GM12891 (cell line): ENCODE data around the gene ZNF101.
"Not testable (repeated sequence)": the region's sequence is repeated elsewhere in the genome, so short reads cannot be mapped to it uniquely, and the experiment has no call there.

ENCODE experiments used
- DNase-seq: peaks from one replicate; pipeline ENCODE4 v3.0.0; 2011; ENCODE audit warnings: low spot score; ENCODE audit not compliant: insufficient read length
- FAIRE-seq: peaks from 2 replicates; lab custom pipeline; 2011; peaks lifted over from hg19 to GRCh38; lab: Jason Lieb, UNC
- PAX5 ChIP-seq: IDR thresholded peaks from 2 replicates; pipeline ENCODE4 v1.6.1; 2011; ENCODE audit warnings: low read length, moderate library complexity, mild to moderate bottlenecking; ENCODE audit not compliant: insufficient read depth, severe bottlenecking
- POLR2A ChIP-seq: IDR thresholded peaks from 2 replicates; pipeline ENCODE4 v1.6.1; 2011; ENCODE audit warnings: low read depth, low read length, control low read depth
- POLR2AphosphoS5 ChIP-seq: IDR thresholded peaks from 2 replicates; pipeline ENCODE4 v1.6.1; 2011; ENCODE audit warnings: low read depth, low read length, control low read depth
- POU2F2 ChIP-seq: IDR thresholded peaks from 2 replicates; pipeline ENCODE4 v1.6.1; 2011; ENCODE audit warnings: low read depth, mild to moderate bottlenecking, control low read depth, low read length, moderate library complexity
- SPI1 ChIP-seq: IDR thresholded peaks from 2 replicates; pipeline ENCODE4 v1.6.1; 2011; ENCODE audit warnings: low read depth, low read length, control low read depth
- TAF1 ChIP-seq: IDR thresholded peaks from 2 replicates; pipeline ENCODE4 v1.6.1; 2011; ENCODE audit warnings: low read depth, low read length, control low read depth

Gene ZNF101

DNA sequence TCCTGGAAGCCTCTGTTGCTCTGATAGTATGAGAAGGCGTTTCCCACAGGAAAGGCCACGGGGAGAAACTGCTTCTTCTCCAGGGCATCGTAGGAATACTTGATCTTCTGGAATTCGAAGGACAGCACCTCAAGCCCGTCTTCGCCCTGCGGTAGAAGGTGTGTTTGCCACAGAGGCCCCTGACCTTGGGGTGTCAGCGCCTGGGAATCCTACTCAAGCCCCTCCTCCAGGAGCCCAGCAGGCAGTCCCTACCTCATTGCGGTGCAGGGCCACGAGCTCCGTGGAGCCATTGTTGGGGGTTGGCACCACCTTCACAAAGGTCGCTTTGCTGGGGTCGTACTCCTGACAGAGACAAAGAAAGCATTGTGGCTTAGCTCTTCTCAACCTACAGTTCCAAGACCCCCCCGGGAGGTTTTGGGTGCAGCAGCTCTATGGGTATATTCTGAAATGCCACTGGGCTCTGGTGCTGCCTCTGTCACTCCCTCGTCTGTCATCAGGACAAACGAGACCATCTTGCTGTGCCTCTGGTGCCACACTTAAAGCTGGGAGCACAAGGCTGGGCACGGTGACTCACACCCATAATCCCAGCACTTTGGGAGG, 8.9 kb upstream of the ZNF101 start:
- DNase-seq (no peak), FAIRE-seq (no peak)
- TF ChIP-seq SPI1 (no peak), PAX5 (no peak), POU2F2 (no peak)

DNA sequence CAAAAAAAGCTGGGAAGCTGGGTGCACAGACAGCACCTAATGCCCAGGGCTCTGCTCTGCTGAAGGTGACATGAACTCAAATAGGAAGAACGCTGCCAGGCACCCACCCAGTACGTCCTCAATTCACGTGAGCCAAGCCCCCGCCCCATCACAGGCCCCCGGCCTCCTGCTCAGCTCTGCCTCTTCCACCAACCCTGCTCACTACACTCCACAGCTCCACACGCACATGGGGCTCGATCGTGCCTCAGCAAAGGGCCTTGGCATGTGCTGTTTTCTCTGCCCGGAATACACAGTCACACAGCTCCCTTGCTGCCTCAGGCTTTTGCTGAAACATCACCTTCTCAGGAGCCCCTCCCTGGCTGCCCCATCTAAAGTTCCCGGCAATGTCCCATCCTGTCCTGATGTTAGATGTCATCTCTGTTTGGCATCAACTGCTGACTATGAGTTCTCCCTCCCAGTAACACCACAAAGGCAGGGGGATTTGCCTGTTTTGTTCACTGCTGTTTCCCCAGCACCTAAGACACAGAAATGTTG, 7.4 kb upstream of the ZNF101 start:
- no peak for DNase-seq
- no peak for TF ChIP-seq TAF1
- no peak for TF ChIP-seq SPI1
- no peak for TF ChIP-seq POLR2AphosphoS5
- TF ChIP-seq POLR2A, result no peak
- TF ChIP-seq PAX5, result no peak
- TF ChIP-seq POU2F2, result no peak
- FAIRE-seq, result no peak

DNA sequence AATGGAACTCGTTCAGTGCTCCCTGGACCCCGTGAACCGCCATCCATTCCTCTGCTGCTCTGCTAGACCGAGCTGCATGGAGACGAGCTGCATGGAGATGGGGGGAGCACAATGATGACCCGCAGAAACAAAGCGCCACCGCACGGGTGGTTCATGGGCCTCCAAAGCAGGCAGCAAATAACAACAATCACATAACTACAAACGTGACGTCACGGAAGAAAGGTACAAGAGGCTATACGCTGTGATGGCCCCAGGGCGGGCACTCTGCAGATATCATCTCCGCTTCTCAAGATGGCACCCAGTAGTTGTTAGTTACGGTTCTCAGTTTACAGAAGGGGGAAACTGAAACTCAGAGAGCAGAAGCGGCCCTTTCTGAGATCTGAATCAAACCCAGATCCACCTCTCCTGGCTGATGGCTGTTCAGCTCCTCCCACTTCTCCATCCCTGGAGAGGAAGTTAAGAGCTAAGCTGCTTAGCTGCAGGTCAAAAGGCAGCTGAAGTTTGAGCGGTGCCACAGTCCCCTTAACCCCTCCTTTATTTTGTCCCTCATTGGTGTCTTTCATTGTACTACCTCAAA, 6.9 kb upstream of the ZNF101 start:
- FAIRE-seq, result peak; percentile 95
- peak; percentile 66 for DNase-seq

DNA sequence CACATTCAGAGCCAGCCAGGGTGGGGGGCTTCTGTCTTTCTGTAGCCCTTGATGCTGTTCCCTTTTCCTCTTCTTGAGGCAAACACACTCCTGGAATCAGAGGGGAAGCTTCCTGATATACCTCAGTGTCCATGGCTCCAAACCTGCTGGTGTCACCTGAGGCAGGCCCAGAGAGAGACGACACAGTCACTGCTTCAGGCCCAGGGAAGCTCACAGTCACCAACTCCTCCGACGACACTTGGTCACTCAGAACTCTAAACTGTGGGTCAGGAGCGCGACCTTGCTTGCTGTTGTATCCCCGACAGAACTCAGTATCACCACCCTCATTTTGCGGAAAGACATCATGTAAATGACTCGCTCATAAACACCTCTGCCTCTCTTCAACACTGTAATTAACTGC, 6.3 kb upstream of the ZNF101 start:
- DNase-seq (no peak), FAIRE-seq (peak; percentile 73)
- TF ChIP-seq SPI1, result no peak
- no peak; the same call in 1 of the 2 replicates for TF ChIP-seq TAF1
- no peak for TF ChIP-seq POLR2AphosphoS5
- no peak for TF ChIP-seq POLR2A
- TF ChIP-seq POU2F2, result no peak
- no peak for TF ChIP-seq PAX5

More for the DNA sequence above, 6.9 kb upstream of the ZNF101 start:
- TF ChIP-seq SPI1 (peak; percentile 89), POLR2AphosphoS5 (peak; percentile 71), TAF1 (peak; percentile 39; the same call in 1 of the 2 replicates), POLR2A (no peak; the same call in 1 of the 2 replicates)

DNA sequence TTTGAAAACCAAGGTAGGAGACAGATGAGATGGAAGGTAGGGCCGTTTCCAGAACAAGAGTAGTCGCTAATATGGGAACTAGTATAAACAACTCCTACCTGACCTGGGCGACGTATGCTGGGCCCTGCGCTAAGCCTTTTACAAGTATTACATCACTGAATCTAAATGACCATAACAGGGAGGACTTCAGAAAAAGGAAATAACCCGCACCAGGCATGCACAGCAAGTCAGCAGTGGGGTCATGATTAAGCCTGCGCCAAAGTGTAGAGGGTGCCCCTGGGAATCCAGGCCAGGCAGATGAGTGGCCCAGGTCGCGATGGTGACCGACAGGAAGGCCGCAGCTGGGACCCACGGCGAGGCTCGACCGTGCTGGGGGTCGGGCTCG, 5.8 kb upstream of the ZNF101 start:
- DNase-seq, result no peak
- TF ChIP-seq POLR2A (no peak), TAF1 (no peak), PAX5 (no peak), POU2F2 (no peak), SPI1 (no peak), POLR2AphosphoS5 (no peak)
- no peak for FAIRE-seq

DNA sequence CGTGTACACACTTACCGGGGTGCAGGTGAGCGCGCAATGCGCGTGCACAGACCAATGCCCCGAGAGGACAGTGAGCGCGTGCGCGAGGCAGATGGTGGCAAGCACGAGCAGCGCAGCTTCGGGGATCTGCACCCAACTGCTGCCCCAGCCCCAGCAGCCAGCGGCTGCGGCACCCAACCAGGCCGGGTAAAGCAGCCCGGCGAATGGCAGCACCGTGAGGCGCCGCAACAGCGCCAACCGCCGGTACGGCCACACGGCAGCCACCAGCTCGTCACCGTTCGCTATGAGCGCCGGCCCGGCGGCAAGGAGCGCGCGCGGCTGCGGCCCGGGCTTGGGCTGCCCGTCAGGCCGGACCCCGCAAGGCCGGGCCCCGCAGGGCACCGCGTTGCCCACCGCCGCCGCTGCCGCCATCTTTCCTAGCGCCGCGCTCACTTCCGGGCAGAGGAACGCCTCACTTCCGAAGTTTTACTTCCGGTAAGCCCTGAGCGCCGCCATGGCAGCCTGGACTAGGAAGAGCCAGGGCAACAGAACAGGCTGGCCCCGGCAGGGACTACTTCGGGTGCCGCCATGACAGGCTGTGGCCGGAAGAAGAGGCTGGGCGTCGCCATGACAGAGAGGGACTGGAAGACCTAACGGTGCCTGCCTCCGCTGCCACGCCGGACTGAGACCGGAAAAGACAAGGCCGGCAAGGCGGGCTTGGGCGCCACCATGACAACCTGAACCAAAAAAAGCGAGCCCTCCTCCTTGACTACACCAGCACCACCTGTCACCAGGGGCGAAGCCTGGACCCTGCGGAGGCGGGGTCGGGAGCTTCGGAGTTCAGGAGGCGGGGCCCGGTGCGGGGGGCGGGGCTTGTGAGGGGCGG, 5.2 kb upstream of the ZNF101 start, which contains the start of gene ATP13A1:
ATP13A1 (minus strand) TSS at position 421 of the 865 bp plus-strand sequence; CDS start at position 411, 10 bp downstream.
- TF ChIP-seq POLR2A, result peak; percentile 81
- TF ChIP-seq TAF1, result peak; percentile 94
- no peak for TF ChIP-seq PAX5
- 0 out of 2 replicates have a peak, but pooled peaks have one; percentile 39 for TF ChIP-seq POLR2AphosphoS5
- TF ChIP-seq POU2F2, result peak; percentile 62
- TF ChIP-seq SPI1, result 0 out of 2 replicates have a peak, but pooled peaks have one; percentile 9
- DNase-seq (peak; percentile 75), FAIRE-seq (peak; percentile 96)

DNA sequence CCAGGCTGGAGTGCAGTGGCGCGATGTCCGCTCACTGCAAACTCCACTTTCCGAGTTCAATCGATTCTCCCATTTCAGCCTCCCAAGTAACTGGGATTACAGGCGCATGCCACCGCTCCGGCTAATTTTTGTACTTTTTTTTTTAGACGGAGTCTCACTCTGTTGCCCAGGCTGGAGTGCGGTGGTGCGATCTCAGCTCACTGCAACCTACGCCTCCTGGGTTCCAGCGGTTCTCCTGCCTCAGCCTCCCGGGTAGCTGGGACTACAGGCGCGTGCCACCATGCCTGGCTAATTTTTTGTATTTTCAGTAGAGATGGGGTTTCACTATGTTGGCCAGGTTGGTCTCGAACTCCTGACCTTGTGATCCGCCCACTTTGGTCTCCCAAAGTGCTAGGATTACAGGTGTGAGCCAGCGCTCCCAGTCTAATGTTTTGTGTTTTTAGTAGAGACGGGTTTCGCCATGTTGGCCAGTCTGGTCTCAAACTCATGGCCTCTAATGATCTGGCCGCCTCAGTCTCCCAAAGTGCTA, 3.2 kb upstream of the ZNF101 start:
- not testable (repeated sequence) for FAIRE-seq, DNase-seq

DNA sequence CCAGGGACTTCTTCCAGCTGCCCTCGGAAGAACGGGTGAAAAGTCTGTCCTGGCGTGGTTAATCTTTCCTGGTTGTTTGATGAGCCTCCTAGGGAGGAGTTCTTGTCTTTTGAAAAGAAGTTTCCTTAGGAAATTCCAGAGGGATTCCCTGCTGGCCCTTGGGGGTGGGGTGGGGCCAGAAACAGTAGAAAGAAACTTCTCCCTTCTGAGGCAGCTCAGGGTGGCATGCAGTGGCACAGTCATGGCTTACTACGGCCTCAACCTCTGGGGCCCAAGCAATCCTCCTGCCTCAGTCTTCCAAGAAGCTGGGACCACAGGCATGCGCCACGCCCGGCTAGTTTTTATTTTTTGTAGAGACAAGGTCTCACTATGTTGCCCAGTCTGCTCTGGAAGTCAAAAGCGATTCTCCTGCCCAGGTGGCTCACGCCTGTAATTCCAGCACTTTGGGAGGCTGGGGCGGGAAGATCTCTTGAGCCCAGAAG, 1.5 kb downstream of the ZNF101 start:
- no peak for DNase-seq
- FAIRE-seq, result no peak
- TF ChIP-seq POLR2A, result no peak
- TF ChIP-seq POLR2AphosphoS5, result no peak
- no peak for TF ChIP-seq TAF1

DNA sequence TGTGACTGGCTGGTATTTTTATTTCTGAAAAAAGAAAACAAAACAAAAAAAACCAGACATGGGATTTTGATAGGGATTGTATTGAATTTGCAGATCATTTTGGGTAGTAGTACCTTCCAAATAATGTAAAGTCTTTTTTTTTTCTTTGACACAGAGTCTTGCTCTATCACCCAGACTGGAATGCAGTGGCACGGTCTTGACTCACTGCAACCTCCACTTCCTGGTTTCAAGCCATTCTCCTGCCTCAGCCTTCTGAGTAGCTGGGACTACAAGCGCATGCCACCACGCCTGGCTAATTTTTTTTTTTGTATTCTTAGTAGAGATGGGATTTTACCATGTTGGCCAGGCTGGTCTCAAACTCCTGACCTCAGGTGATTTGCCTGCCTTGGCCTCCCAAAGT, 4.2 kb downstream of the ZNF101 start:
- FAIRE-seq (no peak), DNase-seq (no peak)
- no peak for TF ChIP-seq SPI1
- TF ChIP-seq PAX5, result no peak
- TF ChIP-seq POLR2AphosphoS5, result no peak
- no peak for TF ChIP-seq POU2F2
- no peak for TF ChIP-seq TAF1
- no peak for TF ChIP-seq POLR2A

DNA sequence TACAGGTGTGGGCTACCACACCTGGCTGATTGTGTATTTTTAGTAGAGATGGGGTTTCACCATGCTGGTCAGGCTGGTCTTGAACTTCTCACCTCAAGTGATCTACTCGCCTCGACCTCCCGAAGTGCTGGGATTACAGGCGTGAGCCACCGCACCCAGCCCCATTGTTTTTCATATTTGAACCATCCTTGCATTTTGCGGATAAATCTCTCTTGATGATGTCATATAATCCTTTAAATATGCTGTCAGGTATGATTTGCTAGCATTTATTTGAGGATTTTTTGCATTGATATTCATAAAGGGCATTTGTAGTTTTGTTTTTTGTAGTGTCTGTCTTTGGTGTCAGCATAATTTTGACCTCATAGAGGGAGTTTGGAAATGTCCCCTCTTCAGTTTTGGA, 5.7 kb downstream of the ZNF101 start:
- no peak for FAIRE-seq
- DNase-seq, result no peak
- TF ChIP-seq PAX5, result no peak

DNA sequence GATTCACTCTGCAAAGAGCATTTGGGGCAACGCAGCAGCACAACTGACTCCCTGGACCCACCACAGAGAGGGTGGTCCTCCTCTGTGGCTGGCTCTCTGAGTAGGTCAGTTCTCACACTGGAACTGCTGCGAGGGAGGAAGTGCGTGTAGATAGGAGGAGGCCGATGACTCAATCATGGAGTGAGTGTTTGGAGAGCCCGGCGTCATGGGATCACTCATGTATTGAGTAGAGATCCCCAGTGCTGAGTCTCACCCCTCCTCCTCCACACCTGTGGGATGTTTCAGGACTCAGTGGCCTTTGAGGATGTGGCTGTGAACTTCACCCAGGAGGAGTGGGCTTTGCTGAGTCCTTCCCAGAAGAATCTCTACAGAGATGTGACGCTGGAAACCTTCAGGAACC, 8.9 kb downstream of the ZNF101 start:
- DNase-seq, result no peak
- no peak for FAIRE-seq
- TF ChIP-seq SPI1, result no peak
- TF ChIP-seq POU2F2, result no peak
- no peak for TF ChIP-seq POLR2AphosphoS5
